Neural cell (in vitro differentiated cells): ENCODE measurements around the gene MB21D2. TPM values are rescaled to one million over a fixed set of nuclear protein-coding genes. Genes with fewer than 3 reads are reported as not detected.

Experiments used
- H2AFZ ChIP-seq: fragments of 200-600, 300-800 bp; sonication (generic), shearing (Covaris generic); 2 replicates; pipeline ENCODE4 v1.6.0; 2014; ENCODE audit warnings: low read depth, mild to moderate bottlenecking, antibody characterized with exemption, low read length, moderate library complexity
- H3F3A ChIP-seq: fragments of 200-600 bp; shearing (Covaris generic); 2 replicates; pipeline ENCODE4 v1.6.1; 2016; ENCODE audit warnings: mild to moderate bottlenecking, moderate library complexity, mixed read lengths, antibody characterized with exemption, low read length; ENCODE audit not compliant: insufficient read depth, poor library complexity, severe bottlenecking
- H3K27ac ChIP-seq: fragments of 200-600, 300-800 bp; sonication (generic), shearing (Covaris generic); 2 replicates; pipeline ENCODE4 v1.5.1; 2014; ENCODE audit warnings: mild to moderate bottlenecking, low read length, moderate library complexity
- H3K27me3 ChIP-seq: fragments of 300-800, 200-600 bp; sonication (generic), shearing (Covaris generic); 2 replicates; pipeline ENCODE4 v1.6.0; 2014; ENCODE audit warnings: mild to moderate bottlenecking, low read depth, low read length, moderate library complexity; ENCODE audit not compliant: insufficient read depth
- H3K36me3 ChIP-seq: fragments of 300-800, 200-600 bp; sonication (generic), shearing (Covaris generic); 2 replicates; pipeline ENCODE4 v1.5.1; 2014; ENCODE audit warnings: mild to moderate bottlenecking, antibody characterized with exemption, low read length, moderate library complexity; ENCODE audit not compliant: insufficient read depth
- H3K4me2 ChIP-seq: fragments of 300-800, 200-600 bp; sonication (generic), shearing (Covaris generic); 2 replicates; pipeline ENCODE4 v1.6.0; 2014; ENCODE audit warnings: mild to moderate bottlenecking, low read length
- H3K4me3 ChIP-seq: fragments of 300-800, 200-600 bp; sonication (generic), shearing (Covaris generic); 2 replicates; pipeline ENCODE4 v1.5.1; 2014; ENCODE audit warnings: mild to moderate bottlenecking, low read length, moderate library complexity
- H3K79me2 ChIP-seq: fragments of 200-600 bp; shearing (Covaris generic); replicated peaks from 2 replicates; pipeline ENCODE4 v1.6.0; 2014; ENCODE audit warnings: mild to moderate bottlenecking, low read length, moderate library complexity; ENCODE audit not compliant: insufficient read depth
- H3K9ac ChIP-seq: fragments of 300-800, 200-600 bp; sonication (generic), shearing (Covaris generic); 2 replicates; pipeline ENCODE4 v1.6.1; 2016; ENCODE audit warnings: mild to moderate bottlenecking, low read length, mixed read lengths
- H3K9me2 ChIP-seq: fragments of 200-600 bp; shearing (Covaris generic); 2 replicates; pipeline ENCODE4 v1.6.1; 2016; ENCODE audit warnings: mild to moderate bottlenecking, low read length, mixed read lengths; ENCODE audit not compliant: insufficient read depth
- H3K9me3 ChIP-seq: fragments of 200-600, 300-800 bp; sonication (generic), shearing (Covaris generic); 2 replicates; pipeline ENCODE4 v1.6.1; 2016; ENCODE audit warnings: mild to moderate bottlenecking, mixed run types, low read length, moderate library complexity, mixed read lengths
- H4K20me1 ChIP-seq: fragments of 200-600 bp; shearing (Covaris generic); 2 replicates; pipeline ENCODE4 v1.6.1; 2016; ENCODE audit warnings: mild to moderate bottlenecking, mixed run types; ENCODE audit not compliant: insufficient read depth
- CTCF ChIP-seq: fragments of 450-650 bp; IDR thresholded peaks from 2 replicates; pipeline ENCODE4 v1.5.1; 2014; ENCODE audit warnings: antibody characterized with exemption, mild to moderate bottlenecking, moderate library complexity; ENCODE audit not compliant: poor library complexity, severe bottlenecking
- EP300 ChIP-seq: fragments of 450-650 bp; conservative IDR thresholded peaks from 2 replicates; pipeline ENCODE4 v1.6.1; 2014; ENCODE audit warnings: antibody characterized with exemption, mild to moderate bottlenecking, moderate library complexity; ENCODE audit not compliant: poor library complexity, severe bottlenecking
- EZH2 ChIP-seq: fragments of 200-600, 300-800 bp; shearing (Covaris generic), sonication (generic); IDR thresholded peaks from 2 replicates; pipeline ENCODE4 v1.6.1; 2014; ENCODE audit warnings: antibody characterized with exemption, low read length, borderline replicate concordance, mild to moderate bottlenecking; ENCODE audit not compliant: insufficient read depth, poor library complexity, severe bottlenecking
- MXI1 ChIP-seq: fragments of 450-650 bp; conservative IDR thresholded peaks from 2 replicates; pipeline ENCODE4 v1.6.1; 2014; ENCODE audit warnings: antibody characterized with exemption, mild to moderate bottlenecking; ENCODE audit not compliant: poor library complexity, severe bottlenecking
- POLR2AphosphoS5 ChIP-seq: IDR thresholded peaks from 2 replicates; pipeline ENCODE4 v1.6.1; 2012
- RAD21 ChIP-seq: fragments of 450-650 bp; conservative IDR thresholded peaks from 2 replicates; pipeline ENCODE4 v1.6.1; 2014; ENCODE audit warnings: antibody characterized with exemption, mild to moderate bottlenecking, moderate library complexity
- REST ChIP-seq: IDR thresholded peaks from 2 replicates; pipeline ENCODE4 v1.6.1; 2012; ENCODE audit warnings: borderline replicate concordance
- SMC3 ChIP-seq: fragments of 450-650 bp; conservative IDR thresholded peaks from 2 replicates; pipeline ENCODE4 v1.6.1; 2014; ENCODE audit warnings: antibody characterized with exemption, mild to moderate bottlenecking, moderate library complexity; ENCODE audit not compliant: poor library complexity
- TAF1 ChIP-seq: IDR thresholded peaks from 2 replicates; pipeline ENCODE4 v1.6.1; 2012; ENCODE audit warnings: low read depth
- polyA plus RNA-seq: library from polyadenylated mRNA; depleted of rRNA; stranded (reverse); fragments of >200 nt; gene quantifications from 2 replicates; pipeline ENCODE4 v1.2.3, GENCODE V29; 2014

The MB21D2 gene
- polyA plus RNA-seq, 1 donor from 2014 or later = 39.0 TPM

- H3K9me3 ChIP-seq = no peaks in the 10 kb centered on the region
- H3K4me2 ChIP-seq = no peak overlapping the region
- H3F3A ChIP-seq = no peaks in the 10 kb centered on the region
- H4K20me1 ChIP-seq = no peaks in the 10 kb centered on the region
- H3K9ac ChIP-seq = no peak overlapping the region
- H3K27ac ChIP-seq = no peak overlapping the region
- no peaks in the 10 kb centered on the region for H3K27me3 ChIP-seq
- no peaks in the 10 kb centered on the region for H3K9me2 ChIP-seq
- H3K4me3 ChIP-seq = no peak overlapping the region
- H3K36me3 ChIP-seq = no peaks in the 10 kb centered on the region
- H3K79me2 ChIP-seq = no peaks in the 10 kb centered on the region
- TF ChIP-seq SMC3 (no peak), EZH2 (no peak), RAD21 (no peak), MXI1 (no peak), CTCF (no peak), EP300 (no peak), REST (no peak), POLR2AphosphoS5 (no peak), TAF1 (no peak)
- H2AFZ ChIP-seq = no peak overlapping the region
Observed at GRCh38 chr3:192959773-192960172, 42.1 kb upstream of the MB21D2 start.

- no peaks in the 10 kb centered on the region for H3F3A ChIP-seq
- H3K36me3 ChIP-seq = no peaks in the 10 kb centered on the region
- H3K79me2 ChIP-seq = no peaks in the 10 kb centered on the region
- no peak overlapping the region for H3K4me2 ChIP-seq
- no peak for TF ChIP-seq SMC3
- no peaks in the 10 kb centered on the region for H4K20me1 ChIP-seq
- H3K4me3 ChIP-seq = no peak overlapping the region
- no peak overlapping the region for H3K9ac ChIP-seq
- no peaks in the 10 kb centered on the region for H3K9me3 ChIP-seq
- H3K27ac ChIP-seq = no peak overlapping the region
- no peaks in the 10 kb centered on the region for H3K27me3 ChIP-seq
- no peaks in the 10 kb centered on the region for H3K9me2 ChIP-seq
- H2AFZ ChIP-seq = no peak overlapping the region
Observed at GRCh38 chr3:192958219-192958872, 40.7 kb upstream of the MB21D2 start.
